K562 (cell line): Measurements from ENCODE around the gene DOCK3. TPM values are rescaled to one million over a fixed set of nuclear protein-coding genes. Genes with fewer than 3 reads are reported as not detected.

Source experiments
- C11orf30 ChIP-seq: fragments of 450-650 bp; IDR thresholded peaks from 2 replicates; pipeline ENCODE4 v1.6.1; 2016; ENCODE audit warnings: low read depth, mild to moderate bottlenecking
- GABPB1 ChIP-seq: sonication (generic); formaldehyde crosslinking; IDR thresholded peaks from 2 replicates; pipeline ENCODE4 v1.8.0; 2022; ENCODE audit warnings: mild to moderate bottlenecking, missing genetic modification reagents
- MAZ ChIP-seq, 2 experiments: fragments of 450-650 bp in 1 of 2; sonication (generic) in 1 of 2; formaldehyde crosslinking; IDR thresholded peaks in 1 of 2; conservative IDR thresholded peaks in 1 of 2; 2 replicates each; pipeline versions ENCODE4 v1.4.0 to v1.5.0; 2020; ENCODE audit warnings: mild to moderate bottlenecking in 1 of 2, missing genetic modification reagents in 1 of 2
- MTA1 ChIP-seq: fragments of 450-650 bp; IDR thresholded peaks from 2 replicates; pipeline ENCODE4 v1.6.1; 2017; ENCODE audit warnings: borderline replicate concordance
- MYC ChIP-seq, 2 experiments: fragments of 250-450 bp in 1 of 2; sonication (Bioruptor Pico) in 1 of 2; IDR thresholded peaks; 2 replicates each; pipeline versions ENCODE4 v1.5.1 to v1.6.1; 2012 to 2021; ENCODE audit warnings: low read depth in 2 of 2, borderline replicate concordance in 1 of 2, improper control_type of control experiment in 1 of 2, low read length in 1 of 2, mild to moderate bottlenecking in 1 of 2, moderate library complexity in 1 of 2
- NR2C2 ChIP-seq, 2 experiments: fragments of 200-800 bp in 1 of 2; sonication (Bioruptor generic) in 1 of 2; sonication (generic) in 1 of 2; formaldehyde crosslinking in 1 of 2; IDR thresholded peaks; 2 replicates each; pipeline versions ENCODE4 v1.6.1 to v1.8.0; 2016 to 2022; ENCODE audit warnings: mild to moderate bottlenecking in 1 of 2, missing compliant biosample characterization in 1 of 2, missing genetic modification characterization in 1 of 2, missing genetic modification reagents in 1 of 2
- PRPF4 ChIP-seq: fragments of 200-400 bp; formaldehyde crosslinking; IDR thresholded peaks from one replicate; pipeline ENCODE4 v1.6.1; 2017; ENCODE audit warnings: low read length, low read depth, mild to moderate bottlenecking; ENCODE audit not compliant: insufficient read depth, poor library complexity, severe bottlenecking
- SAFB ChIP-seq: fragments of 200-400 bp; formaldehyde crosslinking; IDR thresholded peaks from 2 replicates; pipeline ENCODE4 v1.6.1; 2017; ENCODE audit warnings: low read depth, low read length, borderline replicate concordance
- SRF ChIP-seq, 2 experiments: fragments of 250-450, 450-650 bp in 1 of 2; sonication (Bioruptor Pico) in 1 of 2; sonication (generic) in 1 of 2; formaldehyde crosslinking; IDR thresholded peaks; 2 replicates each; pipeline versions ENCODE4 v1.5.0 to v1.5.1; 2020 to 2022; ENCODE audit warnings: mild to moderate bottlenecking in 1 of 2, missing genetic modification reagents in 1 of 2
- TAF1 ChIP-seq: IDR thresholded peaks from 2 replicates; pipeline ENCODE4 v1.6.1; 2011; ENCODE audit warnings: mild to moderate bottlenecking, low read length, moderate library complexity; ENCODE audit not compliant: insufficient read depth, control insufficient read depth, severe bottlenecking; ENCODE audit errors: extremely low read depth
- THRAP3 ChIP-seq: fragments of 450-650 bp; IDR thresholded peaks from 2 replicates; pipeline ENCODE4 v1.6.1; 2016; ENCODE audit warnings: mild to moderate bottlenecking, inconsistent platforms, borderline replicate concordance
- ZFPM2 ChIP-seq: fragments of 250-450 bp; sonication (Bioruptor Pico); IDR thresholded peaks from 2 replicates; pipeline ENCODE4 v1.5.1; 2022; ENCODE audit warnings: mild to moderate bottlenecking
- ZNF146 ChIP-seq: IDR thresholded peaks from one replicate; pipeline ENCODE4 v1.6.1; 2018; ENCODE audit warnings: missing compliant biosample characterization; ENCODE audit not compliant: unreplicated experiment
- polyA plus RNA-seq, 8 experiments: library from polyadenylated mRNA; depleted of rRNA in 4 of 8; stranded (reverse) in 5 of 8; unstranded in 3 of 8; fragments of >200 nt; fragmentation: Nextera tagmentation in 2 of 8; fragmentation: Illumina TruSeq in 1 of 8; extraction: Ambion mirVana in 2 of 8; extraction: Trizol in 1 of 8; gene quantifications; 2 replicates each; pipeline versions ENCODE4 v1.2.1 to v1.2.3, GENCODE V29; 2011 to 2014; ENCODE audit warnings: inconsistent platforms in 1 of 8, missing spikeins in 1 of 8
- total RNA-seq, 7 experiments: library from RNA; depleted of rRNA in 6 of 7; stranded (reverse); fragments of >200 nt in 6 of 7; fragmentation: Illumina TruSeq in 2 of 7; extraction: Trizol in 2 of 7; gene quantifications; 2 replicates each; pipeline versions ENCODE4 v1.2.1 to v1.2.3, GENCODE V29; 2011 to 2021; ENCODE audit warnings: low replicate concordance in 1 of 7
- TF ChIP-seq, protein P1 (sequence below): sonication (generic); formaldehyde crosslinking; IDR thresholded peaks from 2 replicates; pipeline ENCODE4 v1.8.0; 2022; ENCODE audit warnings: mild to moderate bottlenecking, missing genetic modification reagents
- TF ChIP-seq, protein P2 (sequence below): fragments of 200-800 bp; sonication (Bioruptor generic); IDR thresholded peaks from 2 replicates; pipeline ENCODE4 v1.6.1; 2017; ENCODE audit warnings: missing genetic modification characterization, missing compliant biosample characterization
- TF ChIP-seq, protein P3 (sequence below), 2 experiments: IDR thresholded peaks; 2 replicates each; pipeline ENCODE4 v1.6.1; 2011; ENCODE audit warnings: borderline replicate concordance in 1 of 2, control low read depth in 1 of 2, low read depth in 1 of 2, low read length in 1 of 2, mild to moderate bottlenecking in 1 of 2, mixed read lengths in 1 of 2, moderate library complexity in 1 of 2; ENCODE audit not compliant: insufficient read depth in 1 of 2, insufficient read length in 1 of 2, poor library complexity in 1 of 2, severe bottlenecking in 1 of 2; ENCODE audit errors: extremely low read depth in 1 of 2
- TF ChIP-seq, protein P4 (sequence below): sonication (generic); formaldehyde crosslinking; IDR thresholded peaks from 2 replicates; pipeline ENCODE4 v1.8.0; 2022; ENCODE audit warnings: mild to moderate bottlenecking, missing genetic modification reagents

Gene DOCK3
- total and polyA plus RNA-seq, 9 of the 15 experiments (the other 6 are each of a cell fraction or from before 2014, with no cell fraction given), result under 0.01 to 0.03 (median 0.01) TPM; not detected in 4

DNA sequence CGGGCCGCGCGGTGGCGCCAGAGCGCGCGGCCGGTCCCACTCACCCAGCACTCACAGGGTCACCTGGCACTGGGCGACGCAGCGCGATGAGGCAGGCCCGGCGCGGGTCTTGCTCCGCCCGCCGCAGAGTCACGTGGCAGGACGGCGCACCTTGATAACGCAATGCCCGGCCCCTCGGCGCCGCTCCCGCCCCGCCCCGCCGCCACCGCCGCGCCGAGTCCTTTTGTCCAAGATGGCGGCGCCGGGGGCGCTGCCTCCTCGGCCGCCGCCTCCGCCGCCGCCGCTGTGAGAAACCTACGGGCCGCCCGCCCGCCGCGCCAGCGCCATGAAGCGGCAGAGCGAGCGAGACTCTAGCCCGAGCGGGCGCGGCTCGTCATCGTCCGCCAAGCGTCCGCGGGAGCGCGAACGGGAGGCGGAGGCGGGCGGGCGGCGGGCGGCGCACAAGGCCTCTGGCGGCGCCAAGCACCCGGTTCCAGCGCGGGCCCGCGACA lies 716.4 kb downstream of the DOCK3 start, which contains the start of gene RBM15B (continued):
- no peak for TF ChIP-seq SRF (CRISPR knock-in tag; IDR thresholded peaks at IDR 0.05)
- no peak for TF ChIP-seq THRAP3
- TF ChIP-seq, protein P1, sequence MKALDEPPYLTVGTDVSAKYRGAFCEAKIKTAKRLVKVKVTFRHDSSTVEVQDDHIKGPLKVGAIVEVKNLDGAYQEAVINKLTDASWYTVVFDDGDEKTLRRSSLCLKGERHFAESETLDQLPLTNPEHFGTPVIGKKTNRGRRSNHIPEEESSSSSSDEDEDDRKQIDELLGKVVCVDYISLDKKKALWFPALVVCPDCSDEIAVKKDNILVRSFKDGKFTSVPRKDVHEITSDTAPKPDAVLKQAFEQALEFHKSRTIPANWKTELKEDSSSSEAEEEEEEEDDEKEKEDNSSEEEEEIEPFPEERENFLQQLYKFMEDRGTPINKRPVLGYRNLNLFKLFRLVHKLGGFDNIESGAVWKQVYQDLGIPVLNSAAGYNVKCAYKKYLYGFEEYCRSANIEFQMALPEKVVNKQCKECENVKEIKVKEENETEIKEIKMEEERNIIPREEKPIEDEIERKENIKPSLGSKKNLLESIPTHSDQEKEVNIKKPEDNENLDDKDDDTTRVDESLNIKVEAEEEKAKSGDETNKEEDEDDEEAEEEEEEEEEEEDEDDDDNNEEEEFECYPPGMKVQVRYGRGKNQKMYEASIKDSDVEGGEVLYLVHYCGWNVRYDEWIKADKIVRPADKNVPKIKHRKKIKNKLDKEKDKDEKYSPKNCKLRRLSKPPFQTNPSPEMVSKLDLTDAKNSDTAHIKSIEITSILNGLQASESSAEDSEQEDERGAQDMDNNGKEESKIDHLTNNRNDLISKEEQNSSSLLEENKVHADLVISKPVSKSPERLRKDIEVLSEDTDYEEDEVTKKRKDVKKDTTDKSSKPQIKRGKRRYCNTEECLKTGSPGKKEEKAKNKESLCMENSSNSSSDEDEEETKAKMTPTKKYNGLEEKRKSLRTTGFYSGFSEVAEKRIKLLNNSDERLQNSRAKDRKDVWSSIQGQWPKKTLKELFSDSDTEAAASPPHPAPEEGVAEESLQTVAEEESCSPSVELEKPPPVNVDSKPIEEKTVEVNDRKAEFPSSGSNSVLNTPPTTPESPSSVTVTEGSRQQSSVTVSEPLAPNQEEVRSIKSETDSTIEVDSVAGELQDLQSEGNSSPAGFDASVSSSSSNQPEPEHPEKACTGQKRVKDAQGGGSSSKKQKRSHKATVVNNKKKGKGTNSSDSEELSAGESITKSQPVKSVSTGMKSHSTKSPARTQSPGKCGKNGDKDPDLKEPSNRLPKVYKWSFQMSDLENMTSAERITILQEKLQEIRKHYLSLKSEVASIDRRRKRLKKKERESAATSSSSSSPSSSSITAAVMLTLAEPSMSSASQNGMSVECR (CRISPR knock-in tag), result peak; percentile 74
- peak; percentile 56 for TF ChIP-seq GABPB1 (CRISPR knock-in tag)
- peak; percentile 84 for TF ChIP-seq MTA1
- no peak for TF ChIP-seq ZNF146 (CRISPR knock-in tag)
- TF ChIP-seq, protein P2, sequence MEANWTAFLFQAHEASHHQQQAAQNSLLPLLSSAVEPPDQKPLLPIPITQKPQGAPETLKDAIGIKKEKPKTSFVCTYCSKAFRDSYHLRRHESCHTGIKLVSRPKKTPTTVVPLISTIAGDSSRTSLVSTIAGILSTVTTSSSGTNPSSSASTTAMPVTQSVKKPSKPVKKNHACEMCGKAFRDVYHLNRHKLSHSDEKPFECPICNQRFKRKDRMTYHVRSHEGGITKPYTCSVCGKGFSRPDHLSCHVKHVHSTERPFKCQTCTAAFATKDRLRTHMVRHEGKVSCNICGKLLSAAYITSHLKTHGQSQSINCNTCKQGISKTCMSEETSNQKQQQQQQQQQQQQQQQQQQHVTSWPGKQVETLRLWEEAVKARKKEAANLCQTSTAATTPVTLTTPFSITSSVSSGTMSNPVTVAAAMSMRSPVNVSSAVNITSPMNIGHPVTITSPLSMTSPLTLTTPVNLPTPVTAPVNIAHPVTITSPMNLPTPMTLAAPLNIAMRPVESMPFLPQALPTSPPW, result peak; percentile 79
- peak; percentile 75 for TF ChIP-seq TAF1
- peak; percentile 51 to 54; a peak in 2 of 4 replicates for TF ChIP-seq MAZ (CRISPR knock-in tag; conservative IDR thresholded peaks at IDR 0.05 in 1 of 2, IDR thresholded peaks at IDR 0.05 in 1 of 2)
- TF ChIP-seq, protein P3, sequence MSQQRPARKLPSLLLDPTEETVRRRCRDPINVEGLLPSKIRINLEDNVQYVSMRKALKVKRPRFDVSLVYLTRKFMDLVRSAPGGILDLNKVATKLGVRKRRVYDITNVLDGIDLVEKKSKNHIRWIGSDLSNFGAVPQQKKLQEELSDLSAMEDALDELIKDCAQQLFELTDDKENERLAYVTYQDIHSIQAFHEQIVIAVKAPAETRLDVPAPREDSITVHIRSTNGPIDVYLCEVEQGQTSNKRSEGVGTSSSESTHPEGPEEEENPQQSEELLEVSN (IDR thresholded peaks at IDR 0.05; ENCODE audit: borderline replicate concordance in 1 of 2, extremely low read depth in 1 of 2, insufficient read depth in 1 of 2, insufficient read length in 1 of 2, low read depth in 1 of 2, low read length in 1 of 2, poor library complexity in 1 of 2, severe bottlenecking in 1 of 2), result peak; percentile 45 to 71
- TF ChIP-seq PRPF4, result peak; percentile 68
- peak; percentile 84 for TF ChIP-seq NR2C2 (CRISPR knock-in tag; IDR thresholded peaks at IDR 0.05)
- TF ChIP-seq NR2C2 (tag; IDR thresholded peaks at IDR 0.05), result peak; percentile 90
- TF ChIP-seq C11orf30, result peak; percentile 80
- TF ChIP-seq ZFPM2 (CRISPR knock-in tag), result no peak
- TF ChIP-seq SAFB, result 0 out of 2 replicates have a peak, but pooled peaks have one; percentile 43
- TF ChIP-seq, protein P4, sequence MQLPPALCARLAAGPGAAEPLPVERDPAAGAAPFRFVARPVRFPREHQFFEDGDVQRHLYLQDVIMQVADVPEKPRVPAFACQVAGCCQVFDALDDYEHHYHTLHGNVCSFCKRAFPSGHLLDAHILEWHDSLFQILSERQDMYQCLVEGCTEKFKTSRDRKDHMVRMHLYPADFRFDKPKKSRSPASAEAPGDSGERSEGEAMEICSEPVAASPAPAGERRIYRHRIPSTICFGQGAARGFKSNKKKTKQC (CRISPR knock-in tag), result no peak
- TF ChIP-seq MYC (IDR thresholded peaks at IDR 0.05; ENCODE audit: low read depth, low read length), result peak; percentile 85
- no peak for TF ChIP-seq MYC (CRISPR knock-in tag; IDR thresholded peaks at IDR 0.05; ENCODE audit: borderline replicate concordance, low read depth)
